ENCODE data around the gene PTPN23. TPM values are rescaled to one million over a fixed set of nuclear protein-coding genes. Genes with fewer than 3 reads are reported as not detected.
"Not testable (repeated sequence)": the region's sequence is repeated elsewhere in the genome, so short reads cannot be mapped to it uniquely, and the experiment has no call there.

PTPN23 gene
- total RNA-seq, 1 donor from 2014 or later, result 40.3 TPM

DNA sequence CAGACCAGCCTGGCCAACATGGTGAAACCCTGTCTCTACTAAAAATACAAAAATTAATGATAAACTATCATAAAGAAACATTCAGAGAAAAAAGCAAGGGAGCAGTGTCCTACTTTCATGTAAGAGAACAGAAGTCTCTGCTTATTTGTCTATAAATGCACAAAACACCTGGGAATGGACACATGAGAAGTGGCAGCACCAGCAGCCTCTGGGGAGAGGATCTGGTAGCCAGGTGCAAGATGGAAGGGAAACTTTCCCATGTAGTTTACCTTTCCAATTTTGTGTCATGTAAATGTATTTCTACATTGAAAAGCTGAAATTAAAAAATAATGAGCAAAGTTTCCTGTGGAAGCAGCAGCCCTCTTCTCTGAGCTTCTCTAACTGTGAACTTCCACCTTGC lies 76.2 kb downstream of the PTPN23 start:
- no peaks in the 10 kb centered on the region for H3K36me3 ChIP-seq (ENCODE audit: insufficient read depth, low read length)
- no peaks in the 10 kb centered on the region for H3K4me1 Mint-ChIP-seq (ENCODE audit: low read depth, unreplicated experiment)
- DNase-seq (ENCODE audit: low read depth), result no peak
- H3K4me3 ChIP-seq (ENCODE audit: insufficient read depth, low read depth, low read length), result no peak overlapping the region
- no peak overlapping the region for H2AFZ ChIP-seq (ENCODE audit: low read depth, low read length)
- H3K9me3 ChIP-seq (ENCODE audit: insufficient read depth, low read depth, low read length), result no peaks in the 10 kb centered on the region
- TF ChIP-seq EZH2 (IDR thresholded peaks at IDR 0.05; ENCODE audit: insufficient read depth, low read length), result no peak
- TF ChIP-seq, protein P1, sequence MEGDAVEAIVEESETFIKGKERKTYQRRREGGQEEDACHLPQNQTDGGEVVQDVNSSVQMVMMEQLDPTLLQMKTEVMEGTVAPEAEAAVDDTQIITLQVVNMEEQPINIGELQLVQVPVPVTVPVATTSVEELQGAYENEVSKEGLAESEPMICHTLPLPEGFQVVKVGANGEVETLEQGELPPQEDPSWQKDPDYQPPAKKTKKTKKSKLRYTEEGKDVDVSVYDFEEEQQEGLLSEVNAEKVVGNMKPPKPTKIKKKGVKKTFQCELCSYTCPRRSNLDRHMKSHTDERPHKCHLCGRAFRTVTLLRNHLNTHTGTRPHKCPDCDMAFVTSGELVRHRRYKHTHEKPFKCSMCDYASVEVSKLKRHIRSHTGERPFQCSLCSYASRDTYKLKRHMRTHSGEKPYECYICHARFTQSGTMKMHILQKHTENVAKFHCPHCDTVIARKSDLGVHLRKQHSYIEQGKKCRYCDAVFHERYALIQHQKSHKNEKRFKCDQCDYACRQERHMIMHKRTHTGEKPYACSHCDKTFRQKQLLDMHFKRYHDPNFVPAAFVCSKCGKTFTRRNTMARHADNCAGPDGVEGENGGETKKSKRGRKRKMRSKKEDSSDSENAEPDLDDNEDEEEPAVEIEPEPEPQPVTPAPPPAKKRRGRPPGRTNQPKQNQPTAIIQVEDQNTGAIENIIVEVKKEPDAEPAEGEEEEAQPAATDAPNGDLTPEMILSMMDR (IDR thresholded peaks at IDR 0.05; ENCODE audit: insufficient read depth, low read depth, low read length), result no peak
- peaks cover 13% of the 10 kb centered on the region for H4K20me1 ChIP-seq (ENCODE audit: insufficient read depth, low read length)
- peaks cover 7% of the 10 kb centered on the region for H3K9me3 Mint-ChIP-seq (ENCODE audit: unreplicated experiment)
- H3K27ac ChIP-seq (ENCODE audit: low read depth, low read length), result no peak overlapping the region
- FAIRE-seq, result no peak
- no peak overlapping the region for H3K4me2 ChIP-seq (ENCODE audit: low read length)
- peak overlapping the region; percentile 12 for H3K27ac Mint-ChIP-seq (ENCODE audit: unreplicated experiment)
- H3K4me3 Mint-ChIP-seq (ENCODE audit: unreplicated experiment), result no peak overlapping the region
- no peaks in the 10 kb centered on the region for H3K27me3 Mint-ChIP-seq (ENCODE audit: low read depth, unreplicated experiment)
- H3K79me2 ChIP-seq (ENCODE audit: insufficient read depth, low read length), result peaks cover 30% of the 10 kb centered on the region
- H3K36me3 Mint-ChIP-seq (ENCODE audit: low read depth, unreplicated experiment), result peaks cover 7% of the 10 kb centered on the region
- no peaks in the 10 kb centered on the region for H3K4me1 ChIP-seq (ENCODE audit: insufficient read depth, low read length)
- no peak overlapping the region for H3K9ac ChIP-seq (ENCODE audit: low read length)
- no peaks in the 10 kb centered on the region for H3K27me3 ChIP-seq (ENCODE audit: insufficient read depth, low read length)

DNA sequence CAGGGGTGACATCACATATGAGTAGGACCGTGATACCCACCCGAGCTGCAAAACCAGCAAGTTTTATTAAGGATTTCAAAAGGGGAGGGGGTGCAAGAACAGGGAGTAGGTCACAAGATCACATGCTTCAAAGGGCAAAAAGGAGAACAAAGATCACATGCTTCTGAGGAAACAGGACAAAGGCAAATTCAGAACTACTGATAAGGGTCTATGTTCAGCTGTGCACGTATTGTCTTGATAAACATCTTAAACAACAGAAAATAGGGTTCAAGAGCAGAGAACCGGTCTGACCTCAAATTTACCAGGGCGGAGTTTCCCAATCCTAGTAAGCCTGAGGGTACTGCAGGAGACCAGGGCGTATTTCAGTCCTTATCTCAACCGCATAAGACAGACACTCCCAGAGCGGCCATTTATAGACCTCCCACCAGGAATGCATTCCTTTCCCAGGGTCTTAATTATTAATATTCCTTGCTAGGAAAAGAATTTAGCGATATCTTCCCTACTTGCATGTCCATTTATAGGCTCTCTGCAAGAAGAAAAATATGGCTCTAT lies 78.8 kb downstream of the PTPN23 start:
- H3K4me1 Mint-ChIP-seq (ENCODE audit: low read depth, unreplicated experiment); FAIRE-seq; H3K9ac ChIP-seq (ENCODE audit: low read length); H3K27me3 ChIP-seq (ENCODE audit: insufficient read depth, low read length); H2AFZ ChIP-seq (ENCODE audit: low read depth, low read length); H3K27me3 Mint-ChIP-seq (ENCODE audit: low read depth, unreplicated experiment); H3K4me3 ChIP-seq (ENCODE audit: insufficient read depth, low read depth, low read length); H3K4me1 ChIP-seq (ENCODE audit: insufficient read depth, low read length); H3K27ac ChIP-seq (ENCODE audit: low read depth, low read length); H3K36me3 ChIP-seq (ENCODE audit: insufficient read depth, low read length); H3K27ac Mint-ChIP-seq (ENCODE audit: unreplicated experiment); H3K9me3 Mint-ChIP-seq (ENCODE audit: unreplicated experiment); H3K9me3 ChIP-seq (ENCODE audit: insufficient read depth, low read depth, low read length); H3K4me2 ChIP-seq (ENCODE audit: low read length); H3K36me3 Mint-ChIP-seq (ENCODE audit: low read depth, unreplicated experiment); DNase-seq (ENCODE audit: low read depth); H3K4me3 Mint-ChIP-seq (ENCODE audit: unreplicated experiment): not testable (repeated sequence)
- peaks cover 29% of the 10 kb centered on the region for H3K79me2 ChIP-seq (ENCODE audit: insufficient read depth, low read length)
- H4K20me1 ChIP-seq (ENCODE audit: insufficient read depth, low read length), result peaks cover 14% of the 10 kb centered on the region

Other genes starting within 250 kb of the PTPN23 start
- gene SETD2, start 216.9 kb upstream of the PTPN23 start, total RNA-seq, result 41.4 and 46.5 TPM in 2 replicates
- gene KIF9, start 98.2 kb upstream of the PTPN23 start, total RNA-seq, result 7.5 and 8.1 TPM in 2 replicates
- gene KLHL18, start 98.1 kb upstream of the PTPN23 start, total RNA-seq, result 49.3 and 53.2 TPM in 2 replicates
- gene SCAP, start 94.9 kb downstream of the PTPN23 start, total RNA-seq, result 47.9 TPM in 2 replicates
- gene ELP6, start 132.7 kb downstream of the PTPN23 start, total RNA-seq, result 27.6 and 31.5 TPM in 2 replicates
- gene CSPG5, start 197.8 kb downstream of the PTPN23 start, total RNA-seq, result 1.2 and 2.2 TPM in 2 replicates

All from astrocyte (in vitro differentiated cells and primary cell).